ENCODE measurements around the gene NFRKB.

The NFRKB gene

GRCh38 chr11:129895126-129896041 is at the start of gene NFRKB:
NFRKB (minus strand) TSS chr11:129895578; CDS start chr11:129892849, 2,729 bp downstream.
- Mint-ChIP-seq H3K4me1 (peaks cover 28% of the 10 kb centered on the region), H3K27me3 (no peaks in the 10 kb centered on the region), H3K9me3 (no peaks in the 10 kb centered on the region), H3K4me3 (peak within 1 kb of the TSS; percentile 87), H3K27ac (peak within 1 kb of the TSS; percentile 70), H3K36me3 (ENCODE audit: low read depth) (peaks cover 18% of the 10 kb centered on the region)
- ATAC-seq = peak; percentile 97
- DNase-seq = peak; percentile 91

GRCh38 chr11:129944696-129945095 is 49.3 kb upstream of the NFRKB start:
- H3K9me3 Mint-ChIP-seq = no peaks in the 10 kb centered on the region
- peaks cover 24% of the 10 kb centered on the region for H3K36me3 Mint-ChIP-seq (ENCODE audit: low read depth)

GRCh38 chr11:129943036-129943435 is 47.7 kb upstream of the NFRKB start:
- ATAC-seq (no peak), DNase-seq (no peak)
- Mint-ChIP-seq H3K36me3 (ENCODE audit: low read depth) (peaks cover 24% of the 10 kb centered on the region), H3K27me3 (no peaks in the 10 kb centered on the region), H3K4me3 (no peak overlapping the region), H3K4me1 (peaks cover 3% of the 10 kb centered on the region), H3K27ac (no peak overlapping the region), H3K9me3 (no peaks in the 10 kb centered on the region)

More at GRCh38 chr11:129944696-129945095, 49.3 kb upstream of the NFRKB start:
- peaks cover 8% of the 10 kb centered on the region for H3K4me1 Mint-ChIP-seq
- H3K4me3 Mint-ChIP-seq = no peak overlapping the region
- no peak overlapping the region for H3K27ac Mint-ChIP-seq
- DNase-seq (no peak), ATAC-seq (no peak)
- H3K27me3 Mint-ChIP-seq = no peaks in the 10 kb centered on the region

- no peaks in the 10 kb centered on the region for H3K4me1 Mint-ChIP-seq
- H3K27ac Mint-ChIP-seq = no peak overlapping the region
- no peaks in the 10 kb centered on the region for H3K27me3 Mint-ChIP-seq
- peaks cover 14% of the 10 kb centered on the region for H3K36me3 Mint-ChIP-seq (ENCODE audit: low read depth)
- H3K4me3 Mint-ChIP-seq = no peak overlapping the region
- ATAC-seq = no peak
- no peak for DNase-seq
- H3K9me3 Mint-ChIP-seq = no peaks in the 10 kb centered on the region
Measured at GRCh38 chr11:129939510-129939909, 44.1 kb upstream of the NFRKB start.

- peaks cover 12% of the 10 kb centered on the region for H3K36me3 Mint-ChIP-seq (ENCODE audit: low read depth)
Measured at GRCh38 chr11:129938764-129939163, 43.4 kb upstream of the NFRKB start.

GRCh38 chr11:129937592-129938238 is 42.3 kb upstream of the NFRKB start:
- Mint-ChIP-seq H3K27me3 (no peaks in the 10 kb centered on the region), H3K36me3 (ENCODE audit: low read depth) (peaks cover 12% of the 10 kb centered on the region), H3K27ac (no peak overlapping the region), H3K9me3 (no peaks in the 10 kb centered on the region), H3K4me1 (no peaks in the 10 kb centered on the region), H3K4me3 (no peak overlapping the region)
- ATAC-seq = peak; percentile 59
- DNase-seq = no peak

More at GRCh38 chr11:129938764-129939163, 43.4 kb upstream of the NFRKB start:
- DNase-seq (no peak), ATAC-seq (no peak)
- Mint-ChIP-seq H3K4me1 (no peaks in the 10 kb centered on the region), H3K9me3 (no peaks in the 10 kb centered on the region), H3K4me3 (no peak overlapping the region), H3K27ac (no peak overlapping the region), H3K27me3 (no peaks in the 10 kb centered on the region)

- Mint-ChIP-seq H3K9me3 (no peaks in the 10 kb centered on the region), H3K36me3 (ENCODE audit: low read depth) (peaks cover 9% of the 10 kb centered on the region), H3K4me3 (no peak overlapping the region), H3K27ac (no peak overlapping the region), H3K4me1 (no peaks in the 10 kb centered on the region), H3K27me3 (no peaks in the 10 kb centered on the region)
- DNase-seq (no peak), ATAC-seq (no peak)
Measured at GRCh38 chr11:129935723-129936122, 40.3 kb upstream of the NFRKB start.

- Mint-ChIP-seq H3K4me3 (no peak overlapping the region), H3K27me3 (no peaks in the 10 kb centered on the region), H3K36me3 (ENCODE audit: low read depth) (peaks cover 10% of the 10 kb centered on the region), H3K27ac (no peak overlapping the region), H3K4me1 (no peaks in the 10 kb centered on the region), H3K9me3 (no peaks in the 10 kb centered on the region)
- DNase-seq (no peak), ATAC-seq (no peak)
Measured at GRCh38 chr11:129933891-129934290, 38.5 kb upstream of the NFRKB start.

- no peak for DNase-seq
Measured at GRCh38 chr11:129933262-129933661, 37.9 kb upstream of the NFRKB start.

GRCh38 chr11:129932381-129933067 is 37.1 kb upstream of the NFRKB start:
- H3K4me1 Mint-ChIP-seq = no peaks in the 10 kb centered on the region
- ATAC-seq (no peak), DNase-seq (no peak)
- H3K36me3 Mint-ChIP-seq (ENCODE audit: low read depth) = peaks cover 14% of the 10 kb centered on the region
- H3K9me3 Mint-ChIP-seq = no peaks in the 10 kb centered on the region
- no peak overlapping the region for H3K27ac Mint-ChIP-seq
- H3K4me3 Mint-ChIP-seq = no peak overlapping the region
- H3K27me3 Mint-ChIP-seq = no peaks in the 10 kb centered on the region

More at GRCh38 chr11:129933262-129933661, 37.9 kb upstream of the NFRKB start:
- Mint-ChIP-seq H3K9me3 (no peaks in the 10 kb centered on the region), H3K4me3 (no peak overlapping the region), H3K27me3 (no peaks in the 10 kb centered on the region), H3K4me1 (no peaks in the 10 kb centered on the region), H3K27ac (no peak overlapping the region), H3K36me3 (ENCODE audit: low read depth) (peaks cover 12% of the 10 kb centered on the region)
- no peak for ATAC-seq

- H3K9me3 Mint-ChIP-seq = no peaks in the 10 kb centered on the region
- no peaks in the 10 kb centered on the region for H3K4me1 Mint-ChIP-seq
- H3K27me3 Mint-ChIP-seq = no peaks in the 10 kb centered on the region
- no peak for DNase-seq
- no peak overlapping the region for H3K27ac Mint-ChIP-seq
- H3K4me3 Mint-ChIP-seq = no peak overlapping the region
- peaks cover 12% of the 10 kb centered on the region for H3K36me3 Mint-ChIP-seq (ENCODE audit: low read depth)
- ATAC-seq = no peak
Measured at GRCh38 chr11:129930743-129931142, 35.4 kb upstream of the NFRKB start.

GRCh38 chr11:129930296-129930695 is 34.9 kb upstream of the NFRKB start:
- ATAC-seq = no peak
- H3K9me3 Mint-ChIP-seq = no peaks in the 10 kb centered on the region
- no peak overlapping the region for H3K27ac Mint-ChIP-seq
- DNase-seq = no peak
- peaks cover 12% of the 10 kb centered on the region for H3K36me3 Mint-ChIP-seq (ENCODE audit: low read depth)
- no peaks in the 10 kb centered on the region for H3K4me1 Mint-ChIP-seq
- no peaks in the 10 kb centered on the region for H3K27me3 Mint-ChIP-seq
- no peak overlapping the region for H3K4me3 Mint-ChIP-seq

- Mint-ChIP-seq H3K4me3 (no peak overlapping the region), H3K27ac (no peak overlapping the region), H3K36me3 (ENCODE audit: low read depth) (peaks cover 10% of the 10 kb centered on the region), H3K27me3 (no peaks in the 10 kb centered on the region), H3K4me1 (no peaks in the 10 kb centered on the region), H3K9me3 (no peaks in the 10 kb centered on the region)
- DNase-seq (no peak), ATAC-seq (no peak)
Measured at GRCh38 chr11:129929721-129930120, 34.3 kb upstream of the NFRKB start.

- ATAC-seq (no peak), DNase-seq (no peak)
- H3K4me3 Mint-ChIP-seq = no peak overlapping the region
- H3K27me3 Mint-ChIP-seq = no peaks in the 10 kb centered on the region
- peaks cover 13% of the 10 kb centered on the region for H3K36me3 Mint-ChIP-seq (ENCODE audit: low read depth)
- no peaks in the 10 kb centered on the region for H3K4me1 Mint-ChIP-seq
- no peaks in the 10 kb centered on the region for H3K9me3 Mint-ChIP-seq
- H3K27ac Mint-ChIP-seq = no peak overlapping the region
Measured at GRCh38 chr11:129928923-129929692, 33.7 kb upstream of the NFRKB start.

All from activated naive CD8-positive, alpha-beta T cell treated with anti-CD3 and anti-CD28 coated beads, Interleukin-2, amount 50 U/mL, for 24 hours (primary cell).